Measurements from ENCODE around the gene WBP1. TPM values are rescaled to one million over a fixed set of nuclear protein-coding genes. Genes with fewer than 3 reads are reported as not detected.

Gene WBP1
- total RNA-seq, 2 experiments from 2014 or later = 68.8 to 70.8 TPM

GRCh38 chr2:74414441-74414840 lies 43.8 kb upstream of the WBP1 start:
- no peak overlapping the region for H3K4me3 ChIP-seq (ENCODE audit: low read depth, low read length, poor library complexity, severe bottlenecking)
- no peaks in the 10 kb centered on the region for H3K9me3 ChIP-seq (ENCODE audit: low read length)
- intact Hi-C loops (cut with micrococcal nuclease; ENCODE audit: unreplicated experiment) = no loop called here
- H3K4me1 ChIP-seq (ENCODE audit: insufficient read depth, low read length, poor library complexity, severe bottlenecking) = peaks cover 34% of the 10 kb centered on the region
- CTCF ChIA-PET (ENCODE audit: unreplicated experiment) = no interaction called here
- H3K4me2 ChIP-seq (ENCODE audit: low read length) = peak overlapping the region; percentile 38; the same call in 1 of the 2 replicates
- no TSS peak for BruUV-seq (replicated peaks)
- TF ChIP-seq CTCF (conservative IDR thresholded peaks at IDR 0.05; ENCODE audit: low read length) (no peak), EZH2phosphoT487 (IDR thresholded peaks at IDR 0.05; ENCODE audit: borderline replicate concordance, low read depth, low read length) (no peak)
- DNase-seq (ENCODE audit: low spot score) = no peak
- H3K27ac ChIP-seq (ENCODE audit: low read depth, low read length, poor library complexity, severe bottlenecking) = no peak overlapping the region
- H3K79me2 ChIP-seq (ENCODE audit: insufficient read depth, low read depth, low read length) = no peaks in the 10 kb centered on the region
- no peaks in the 10 kb centered on the region for H4K20me1 ChIP-seq (ENCODE audit: insufficient read depth, low read length)
- POLR2A ChIA-PET = interaction anchor here (0.8 to 1.6 kb wide), 2 partner anchors 24 to 37 kb away, joined by 3 to 4 read pairs; no protein-coding TSS in a partner anchor
- no peaks in the 10 kb centered on the region for H3K9me2 ChIP-seq (ENCODE audit: insufficient read depth, low read length)
- no peaks in the 10 kb centered on the region for H3K36me3 ChIP-seq (ENCODE audit: insufficient read depth, low read length)
- H2AFZ ChIP-seq (ENCODE audit: low read length) = peak overlapping the region; percentile 57; the same call in 1 of the 2 replicates

- ChIA-PET CTCF (ENCODE audit: unreplicated experiment) (no interaction called here), POLR2A (interaction anchor here (0.8 to 1.6 kb wide), 2 partner anchors 24 to 36 kb away, joined by 3 to 4 read pairs; no protein-coding TSS in a partner anchor)
- Histone ChIP-seq H3K9me2 (ENCODE audit: insufficient read depth, low read length) (no peaks in the 10 kb centered on the region), H3K27ac (ENCODE audit: low read depth, low read length, poor library complexity, severe bottlenecking) (no peak overlapping the region), H3K9me3 (ENCODE audit: low read length) (no peaks in the 10 kb centered on the region), H4K20me1 (ENCODE audit: insufficient read depth, low read length) (no peaks in the 10 kb centered on the region), H2AFZ (ENCODE audit: low read length) (no peak overlapping the region), H3K4me1 (ENCODE audit: insufficient read depth, low read length, poor library complexity, severe bottlenecking) (peaks cover 41% of the 10 kb centered on the region), H3K36me3 (ENCODE audit: insufficient read depth, low read length) (no peaks in the 10 kb centered on the region), H3K4me2 (ENCODE audit: low read length) (no peak overlapping the region), H3K79me2 (ENCODE audit: insufficient read depth, low read depth, low read length) (peaks cover under 1% of the 10 kb centered on the region; the same call in 1 of the 2 replicates), H3K4me3 (ENCODE audit: low read depth, low read length, poor library complexity, severe bottlenecking) (no peak overlapping the region)
- intact Hi-C loops (cut with micrococcal nuclease; ENCODE audit: unreplicated experiment) = no loop called here
- DNase-seq (ENCODE audit: low spot score) = no peak
- no TSS peak for BruUV-seq (replicated peaks)
- no peak for TF ChIP-seq EZH2phosphoT487 (IDR thresholded peaks at IDR 0.05; ENCODE audit: borderline replicate concordance, low read depth, low read length)
- no peak for TF ChIP-seq CTCF (conservative IDR thresholded peaks at IDR 0.05; ENCODE audit: low read length)
Observed at GRCh38 chr2:74414881-74415761, 43.1 kb upstream of the WBP1 start.
